Pancreas (tissue), 10 donors: Measurements from ENCODE around the gene WDR31. TPM values are rescaled to one million over a fixed set of nuclear protein-coding genes. Genes with fewer than 3 reads are reported as not detected.

Experiments used
- ATAC-seq, 4 donors: fragments of 200-7000 bp; cut with Tn5 transposase; one replicate each; pipeline versions ENCODE4 v1.8.0 to v1.9.1; 2020; ENCODE audit warnings: mild to moderate bottlenecking in 4 of 4, moderate library complexity in 4 of 4
- DNase-seq, 6 donors: peaks; one replicate each; pipeline ENCODE4 v3.0.0-alpha.2; 2020
- FAIRE-seq: peaks from 2 replicates; lab custom pipeline; 2012; peaks lifted over from hg19 to GRCh38; lab: Jason Lieb, UNC
- H3K27ac ChIP-seq, 4 donors: fragments of 200-600 bp; sonication (generic); 1 replicate in 3 of 4; 2 replicates in 1 of 4; pipeline versions ENCODE4 v1.5.0 to v1.8.0; 2020
- H3K27me3 ChIP-seq, 4 donors: fragments of 200-600 bp; one replicate each; pipeline ENCODE4 v1.8.0; 2021
- H3K36me3 ChIP-seq, 3 donors: fragments of 200-600 bp; sonication (generic) in 1 of 3; one replicate each; pipeline versions ENCODE4 v1.5.0 to v1.8.0; 2020 to 2021
- H3K4me1 ChIP-seq, 3 donors: fragments of 200-600 bp; one replicate each; pipeline ENCODE4 v1.8.0; 2021
- H3K4me3 ChIP-seq, 4 donors: fragments of 200-600 bp; sonication (generic) in 2 of 4; one replicate each; pipeline versions ENCODE4 v1.5.0 to v1.8.0; 2020 to 2021
- H3K9me3 ChIP-seq, 4 donors: fragments of 200-600 bp; one replicate each; pipeline ENCODE4 v1.8.0; 2021
- CTCF ChIP-seq, 4 donors: fragments of 200-600 bp; sonication (generic) in 3 of 4; IDR thresholded peaks; one replicate each; pipeline versions ENCODE4 v1.5.0 to v1.8.0; 2021; ENCODE audit warnings: antibody characterized with exemption in 4 of 4
- WGBS, 2 donors: extraction: QIAGEN DNeasy Blood & Tissue Kit; methylation state at CpG; one replicate each; pipeline ENCODE4 v1.1.7; 2013; 5-methylcytosine and 5-hydroxymethylcytosine counted together
- intact Hi-C, 3 donors: fragments of 100-400 bp; cut with DNase I; formaldehyde crosslinking; loops; one replicate each; pipeline versions ENCODE4 v1.11.1 to v1.14.2; 2022
- polyA plus RNA-seq, 2 donors: library from polyadenylated mRNA; stranded (reverse); fragments of 200-250 nt; gene quantifications; one replicate each; pipeline ENCODE4 v1.2.3, GENCODE V29; 2013
- total RNA-seq, 6 donors: library from RNA; stranded (reverse); fragmentation: NEBNext Ultra II Directional in 4 of 6; extraction: Animal tissue kit (Norgen Biotek cat#: 25700) in 4 of 6; gene quantifications; one replicate each; pipeline versions ENCODE4 v1.2.1 to v1.2.4, GENCODE V29; 2021 to 2023
- donor health status: healthy with polysubstance abuse.
- donor health status: DM: no; HTN: no; CAD: no; lungs with moderate emphysema.
- donor health status: DM: no; HTN: no; CAD: no.
- donor health status: control.
- donor health status: control.
- donor health status: Bipolar disorder and iron deficiency.
- donor health status: DM: yes; HTN: yes; CAD: no.
- donor health status: DM: no; HTN: no; CAD: no.
- donor health status: DM: no; HTN: no; CAD: no.
- donor health status: DM: yes; HTN: yes; CAD: no.

The WDR31 gene
- total RNA-seq, result 1 to 10 TPM; 2.2 to 4.5 (median 3.3) TPM
- polyA plus RNA-seq, result 1 to 10 TPM; 1.2 to 1.3 TPM

- no peaks in the 10 kb centered on the region for H3K9me3 ChIP-seq
- H3K4me1 ChIP-seq, result peaks cover 3 to 8% (median 8%) of the 10 kb centered on the region in 3 donors
- H3K4me3 ChIP-seq, result peak within 1 kb of the TSS; percentile 60 to 83 (median 66)
- H3K27me3 ChIP-seq, result no peaks in the 10 kb centered on the region
- FAIRE-seq (no peak), DNase-seq (peak; percentile 82 to 95 (median 88)), ATAC-seq (peak; percentile 95 to 99 (median 98))
- intact Hi-C loops, result loop anchor here in 2 of 3 donors (10.0 kb wide), 1 partner anchor 55 kb away; no protein-coding TSS in a partner anchor
- TF ChIP-seq CTCF (IDR thresholded peaks at IDR 0.05), result no peak
- 0 to 1% methylated on average over 46 of the region's 46 CpGs for WGBS, 2 donors
- no peaks in the 10 kb centered on the region for H3K36me3 ChIP-seq
- peak within 1 kb of the TSS; percentile 62 to 81 (median 65) for H3K27ac ChIP-seq
Observed at GRCh38 chr9:113340011-113340699, at the start of gene WDR31. Gene WDR31, minus strand, starts transcription at chr9:113340275. Its CDS starts 8,253 bp downstream, at chr9:113332022.

GRCh38 chr9:113389451-113389850 is 49.4 kb upstream of the WDR31 start:
- 84 to 86% methylated on average over 11 of the region's 11 CpGs for WGBS, 2 donors
- Histone ChIP-seq H3K27me3 (no peaks in the 10 kb centered on the region), H3K9me3 (no peaks in the 10 kb centered on the region), H3K4me1 (peaks cover 32 to 38% (median 36%) of the 10 kb centered on the region in 3 donors), H3K36me3 (peaks cover 0 to 32% (median 11%) of the 10 kb centered on the region in 3 donors), H3K4me3 (no peak overlapping the region), H3K27ac (peak overlapping the region; percentile 18 to 80 (median 75))
- intact Hi-C loops, result no loop called here
- TF ChIP-seq CTCF (IDR thresholded peaks at IDR 0.05), result no peak
- ATAC-seq (no peak), FAIRE-seq (no peak), DNase-seq (no peak)

GRCh38 chr9:113388833-113389232 is 48.8 kb upstream of the WDR31 start:
- 17 to 24% methylated on average over 13 of the region's 13 CpGs for WGBS, 2 donors
- peaks cover 0 to 32% (median 11%) of the 10 kb centered on the region in 3 donors for H3K36me3 ChIP-seq
- DNase-seq, result peak; percentile 79 to 93 (median 86)

GRCh38 chr9:113387560-113388230 is 47.6 kb upstream of the WDR31 start:
- WGBS, 2 donors, result 16 to 17% methylated on average over 9 of the region's 9 CpGs

More at GRCh38 chr9:113388833-113389232, 48.8 kb upstream of the WDR31 start:
- ATAC-seq (peak; percentile 78 to 88 (median 86)), FAIRE-seq (no peak)
- TF ChIP-seq CTCF (IDR thresholded peaks at IDR 0.05), result no peak
- intact Hi-C loops, result no loop called here
- no peaks in the 10 kb centered on the region for H3K27me3 ChIP-seq
- peaks cover 32 to 38% (median 36%) of the 10 kb centered on the region in 3 donors for H3K4me1 ChIP-seq
- no peaks in the 10 kb centered on the region for H3K9me3 ChIP-seq
- H3K27ac ChIP-seq, result peak overlapping the region; percentile 68 to 80 (median 75)
- no peak overlapping the region for H3K4me3 ChIP-seq

More at GRCh38 chr9:113387560-113388230, 47.6 kb upstream of the WDR31 start:
- H3K36me3 ChIP-seq, result peaks cover 0 to 32% (median 11%) of the 10 kb centered on the region in 3 donors
- peak overlapping the region; percentile 68 to 80 (median 75) for H3K27ac ChIP-seq
- peaks cover 41 to 44% (median 43%) of the 10 kb centered on the region in 3 donors for H3K4me1 ChIP-seq
- FAIRE-seq (no peak), ATAC-seq (peak; percentile 79 to 86 (median 84)), DNase-seq (peak in 5 of 6 donors; percentile 70 to 81 (median 76))
- intact Hi-C loops, result no loop called here
- H3K4me3 ChIP-seq, result no peak overlapping the region
- H3K27me3 ChIP-seq, result no peaks in the 10 kb centered on the region
- no peaks in the 10 kb centered on the region for H3K9me3 ChIP-seq
- no peak for TF ChIP-seq CTCF (IDR thresholded peaks at IDR 0.05)
